BE2C (cell line): ENCODE results near the gene AGBL1.
A peak's percentile ranks its signal among the peaks of the same experiment; 100 is the strongest.

Experiments
- DNase-seq: peaks from one replicate; pipeline ENCODE4 v3.0.0-alpha.2; 2020
- H3K27me3 ChIP-seq: fragments of 250-450 bp; sonication (Bioruptor Pico); 2 replicates; pipeline ENCODE4 v1.5.1; 2020; ENCODE audit warnings: mild to moderate bottlenecking
- H3K36me3 ChIP-seq: fragments of 250-450 bp; sonication (Bioruptor Pico); 2 replicates; pipeline ENCODE4 v1.5.1; 2020; ENCODE audit warnings: mild to moderate bottlenecking
- H3K4me1 ChIP-seq: fragments of 250-450 bp; sonication (Bioruptor Pico); 2 replicates; pipeline ENCODE4 v1.5.1; 2020
- H3K4me3 ChIP-seq: 2 replicates; pipeline ENCODE4 v1.5.1; 2011; ENCODE audit warnings: low read depth, low read length
- H3K9me3 ChIP-seq: fragments of 250-450 bp; sonication (Bioruptor Pico); 2 replicates; pipeline ENCODE4 v1.5.1; 2020
- TF ChIP-seq, protein P1 (sequence below): IDR thresholded peaks from 2 replicates; pipeline ENCODE4 v1.5.1; 2012; ENCODE audit warnings: mild to moderate bottlenecking, low read depth, low read length

AGBL1 gene

DNA sequence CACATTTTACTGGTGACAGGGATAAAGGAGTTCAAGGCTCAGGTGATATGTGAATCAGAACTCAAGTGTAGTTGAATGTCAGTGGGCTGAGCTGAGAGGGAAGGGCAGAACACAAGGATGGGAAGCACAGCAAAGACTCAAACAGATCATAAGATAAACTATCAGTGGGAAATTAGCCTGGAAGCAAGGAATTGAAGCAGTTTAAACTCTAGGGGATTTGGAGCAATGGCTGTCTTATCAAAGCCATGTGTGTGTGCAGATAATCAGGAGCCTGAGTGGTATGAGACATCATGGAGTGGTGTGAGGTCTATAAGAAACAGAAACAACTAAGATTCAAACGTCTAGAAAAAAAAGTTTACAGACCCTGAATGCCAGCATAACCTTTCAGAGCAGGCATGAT lies 634.6 kb downstream of the AGBL1 start:
- Histone ChIP-seq H3K36me3 (no peaks in the 10 kb centered on the region), H3K4me1 (no peaks in the 10 kb centered on the region), H3K9me3 (no peaks in the 10 kb centered on the region), H3K4me3 (no peak overlapping the region), H3K27me3 (no peaks in the 10 kb centered on the region)
- no peak for DNase-seq
- TF ChIP-seq, protein P1, sequence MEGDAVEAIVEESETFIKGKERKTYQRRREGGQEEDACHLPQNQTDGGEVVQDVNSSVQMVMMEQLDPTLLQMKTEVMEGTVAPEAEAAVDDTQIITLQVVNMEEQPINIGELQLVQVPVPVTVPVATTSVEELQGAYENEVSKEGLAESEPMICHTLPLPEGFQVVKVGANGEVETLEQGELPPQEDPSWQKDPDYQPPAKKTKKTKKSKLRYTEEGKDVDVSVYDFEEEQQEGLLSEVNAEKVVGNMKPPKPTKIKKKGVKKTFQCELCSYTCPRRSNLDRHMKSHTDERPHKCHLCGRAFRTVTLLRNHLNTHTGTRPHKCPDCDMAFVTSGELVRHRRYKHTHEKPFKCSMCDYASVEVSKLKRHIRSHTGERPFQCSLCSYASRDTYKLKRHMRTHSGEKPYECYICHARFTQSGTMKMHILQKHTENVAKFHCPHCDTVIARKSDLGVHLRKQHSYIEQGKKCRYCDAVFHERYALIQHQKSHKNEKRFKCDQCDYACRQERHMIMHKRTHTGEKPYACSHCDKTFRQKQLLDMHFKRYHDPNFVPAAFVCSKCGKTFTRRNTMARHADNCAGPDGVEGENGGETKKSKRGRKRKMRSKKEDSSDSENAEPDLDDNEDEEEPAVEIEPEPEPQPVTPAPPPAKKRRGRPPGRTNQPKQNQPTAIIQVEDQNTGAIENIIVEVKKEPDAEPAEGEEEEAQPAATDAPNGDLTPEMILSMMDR = no peak

DNA sequence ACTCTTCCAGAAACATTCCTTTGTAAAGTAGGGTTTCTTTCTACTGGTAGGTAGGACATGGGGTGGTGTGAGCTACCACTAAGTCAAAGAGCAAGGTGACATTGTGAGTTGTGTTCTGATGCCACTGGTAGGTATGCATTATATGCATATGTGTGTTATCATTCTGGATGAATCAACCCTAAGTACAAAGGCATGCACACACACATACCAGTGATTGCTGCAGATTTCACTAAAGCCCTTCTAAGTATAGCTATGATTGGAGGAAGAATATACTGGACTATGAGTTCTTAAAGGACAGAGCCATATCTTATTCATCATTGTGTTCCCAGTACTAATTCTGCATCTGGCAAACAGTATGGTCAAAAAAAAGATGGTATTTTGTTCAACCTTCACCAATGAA lies 646.0 kb downstream of the AGBL1 start:
- TF ChIP-seq, protein P1 = no peak
- DNase-seq = no peak

DNA sequence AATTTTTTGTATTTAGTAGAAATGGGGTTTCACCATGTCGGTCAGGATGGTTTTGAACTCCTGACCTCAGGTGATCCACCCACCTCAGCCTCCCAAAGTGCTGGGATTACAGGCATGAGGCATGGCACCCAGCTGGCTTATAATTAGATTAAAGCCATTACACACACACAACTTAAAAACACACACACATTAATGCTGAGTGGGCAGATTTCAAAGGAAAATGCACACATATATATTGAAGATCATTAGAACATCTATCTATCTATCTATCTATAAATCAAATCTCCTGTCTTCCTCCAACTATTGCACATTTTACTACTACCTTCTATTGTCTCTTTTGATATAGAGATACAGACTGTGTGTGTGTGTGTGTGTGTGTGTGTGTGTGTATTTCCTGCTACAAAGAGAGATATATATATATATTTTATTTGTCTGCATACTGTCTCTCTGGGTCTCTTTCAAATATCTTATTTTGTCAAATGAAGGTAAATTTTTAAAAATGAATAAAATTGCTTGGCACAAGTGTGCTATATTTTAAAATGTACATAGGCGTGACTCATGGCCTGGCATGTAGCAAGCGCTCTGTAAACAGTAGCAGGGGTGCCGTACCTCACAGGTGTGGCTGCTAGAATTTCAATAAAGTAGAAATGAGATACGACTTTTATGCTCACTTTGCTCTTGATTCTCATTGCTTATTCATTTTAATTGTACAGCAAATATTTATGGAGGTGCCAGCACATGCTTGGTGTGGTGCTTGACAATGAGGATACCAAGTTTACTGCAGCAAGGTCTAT lies 655.8 kb downstream of the AGBL1 start:
- no peaks in the 10 kb centered on the region for H3K36me3 ChIP-seq
- no peaks in the 10 kb centered on the region for H3K4me1 ChIP-seq
- no peak for DNase-seq
- H3K4me3 ChIP-seq = no peak overlapping the region
- H3K27me3 ChIP-seq = no peaks in the 10 kb centered on the region
- TF ChIP-seq, protein P1 = no peak
- H3K9me3 ChIP-seq = no peaks in the 10 kb centered on the region

More for the DNA sequence above, 646.0 kb downstream of the AGBL1 start:
- no peaks in the 10 kb centered on the region for H3K36me3 ChIP-seq
- H3K4me1 ChIP-seq = no peaks in the 10 kb centered on the region
- no peaks in the 10 kb centered on the region for H3K9me3 ChIP-seq
- H3K4me3 ChIP-seq = no peak overlapping the region
- no peaks in the 10 kb centered on the region for H3K27me3 ChIP-seq

DNA sequence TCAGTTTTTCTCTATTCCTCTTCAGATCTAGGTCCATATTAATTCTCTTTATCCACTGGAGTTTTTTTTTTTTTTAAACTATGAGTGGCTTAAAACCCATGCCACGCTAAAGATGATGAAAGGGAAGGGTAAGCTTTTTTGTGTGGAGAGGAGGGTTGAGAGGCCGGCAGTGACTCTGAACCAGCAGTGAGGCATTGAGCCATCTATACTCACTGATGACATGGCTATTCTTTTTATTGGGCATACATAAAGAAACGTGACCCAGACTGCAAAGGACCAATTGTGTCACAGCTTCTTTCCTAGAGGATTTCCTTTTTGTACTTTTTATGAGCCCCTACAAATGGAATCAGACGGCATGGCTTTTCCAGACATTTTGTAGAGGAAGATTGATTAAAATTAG lies 662.2 kb downstream of the AGBL1 start:
- Histone ChIP-seq H3K4me1 (no peaks in the 10 kb centered on the region), H3K4me3 (no peak overlapping the region), H3K27me3 (no peaks in the 10 kb centered on the region), H3K36me3 (no peaks in the 10 kb centered on the region), H3K9me3 (no peaks in the 10 kb centered on the region)
- TF ChIP-seq, protein P1 = no peak
- no peak for DNase-seq

DNA sequence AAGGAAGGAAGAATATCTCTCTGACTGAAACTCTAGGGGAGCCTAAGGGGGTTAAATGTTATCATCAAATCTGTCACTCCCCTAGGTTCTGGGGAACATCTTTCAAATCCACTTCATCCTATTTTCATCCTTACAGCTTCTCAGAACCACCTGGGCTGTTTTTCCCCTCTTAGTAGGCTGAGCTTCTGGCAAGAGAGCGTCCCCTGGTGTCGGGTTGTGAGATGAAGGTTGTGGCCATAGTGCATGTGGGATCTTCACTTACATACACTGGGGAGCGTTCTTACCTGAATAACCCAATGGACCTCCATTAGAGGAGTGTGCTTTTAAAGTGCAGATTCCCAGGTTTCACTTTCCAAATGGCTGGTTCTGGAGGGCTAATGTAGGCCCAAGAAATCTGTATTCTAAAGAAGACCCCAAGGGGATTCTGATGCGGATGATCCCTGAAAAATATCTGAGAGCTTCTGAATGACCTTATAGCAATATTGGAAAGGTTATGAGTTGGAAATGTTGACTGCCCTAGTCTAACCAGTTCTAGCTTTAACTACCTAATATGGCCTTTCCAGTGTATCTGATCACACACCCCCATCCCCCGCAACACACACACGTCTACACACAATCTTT lies 663.7 kb downstream of the AGBL1 start:
- TF ChIP-seq, protein P1 = peak; percentile 90
- H3K4me3 ChIP-seq = no peak overlapping the region
- DNase-seq = peak; percentile 61
- no peaks in the 10 kb centered on the region for H3K4me1 ChIP-seq
- no peaks in the 10 kb centered on the region for H3K27me3 ChIP-seq
- no peaks in the 10 kb centered on the region for H3K36me3 ChIP-seq
- H3K9me3 ChIP-seq = no peaks in the 10 kb centered on the region

DNA sequence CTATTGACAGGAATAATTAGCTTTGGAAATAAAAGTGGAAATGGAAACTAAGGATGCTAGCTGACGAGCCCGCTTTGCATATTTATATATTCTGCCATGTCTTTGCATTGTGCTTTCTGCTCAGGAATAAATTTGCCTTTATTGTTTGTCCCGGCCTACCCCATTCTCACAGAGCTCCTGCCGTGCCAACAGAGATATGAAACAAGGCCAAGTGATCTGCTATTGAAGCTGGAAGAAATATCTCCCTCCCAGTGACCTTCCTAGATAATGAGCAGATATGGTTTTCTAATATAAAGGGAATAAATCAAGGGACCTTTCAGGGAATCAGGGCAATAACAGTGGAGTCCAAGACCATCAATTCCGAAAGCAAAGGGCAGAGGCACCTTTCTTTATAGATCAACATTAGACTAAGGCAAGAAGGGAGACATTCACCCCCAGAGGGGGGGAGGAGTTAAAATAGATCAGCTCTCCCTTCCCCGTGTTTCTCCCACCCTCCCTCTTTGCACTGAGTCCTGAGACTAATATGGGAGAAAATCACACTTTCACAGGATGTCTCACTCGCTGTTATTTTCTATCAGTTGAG lies 664.6 kb downstream of the AGBL1 start:
- H3K27me3 ChIP-seq = no peaks in the 10 kb centered on the region
- H3K4me3 ChIP-seq = no peak overlapping the region
- DNase-seq = no peak
- TF ChIP-seq, protein P1 = no peak
- no peaks in the 10 kb centered on the region for H3K9me3 ChIP-seq
- no peaks in the 10 kb centered on the region for H3K4me1 ChIP-seq
- no peaks in the 10 kb centered on the region for H3K36me3 ChIP-seq
